ENCODE data around the gene DNAJB12.
A peak's percentile ranks its signal among the peaks of the same experiment; 100 is the strongest.
"Not testable (repeated sequence)": the region's sequence is repeated elsewhere in the genome, so short reads cannot be mapped to it uniquely, and the experiment has no call there.

Gene DNAJB12

DNA sequence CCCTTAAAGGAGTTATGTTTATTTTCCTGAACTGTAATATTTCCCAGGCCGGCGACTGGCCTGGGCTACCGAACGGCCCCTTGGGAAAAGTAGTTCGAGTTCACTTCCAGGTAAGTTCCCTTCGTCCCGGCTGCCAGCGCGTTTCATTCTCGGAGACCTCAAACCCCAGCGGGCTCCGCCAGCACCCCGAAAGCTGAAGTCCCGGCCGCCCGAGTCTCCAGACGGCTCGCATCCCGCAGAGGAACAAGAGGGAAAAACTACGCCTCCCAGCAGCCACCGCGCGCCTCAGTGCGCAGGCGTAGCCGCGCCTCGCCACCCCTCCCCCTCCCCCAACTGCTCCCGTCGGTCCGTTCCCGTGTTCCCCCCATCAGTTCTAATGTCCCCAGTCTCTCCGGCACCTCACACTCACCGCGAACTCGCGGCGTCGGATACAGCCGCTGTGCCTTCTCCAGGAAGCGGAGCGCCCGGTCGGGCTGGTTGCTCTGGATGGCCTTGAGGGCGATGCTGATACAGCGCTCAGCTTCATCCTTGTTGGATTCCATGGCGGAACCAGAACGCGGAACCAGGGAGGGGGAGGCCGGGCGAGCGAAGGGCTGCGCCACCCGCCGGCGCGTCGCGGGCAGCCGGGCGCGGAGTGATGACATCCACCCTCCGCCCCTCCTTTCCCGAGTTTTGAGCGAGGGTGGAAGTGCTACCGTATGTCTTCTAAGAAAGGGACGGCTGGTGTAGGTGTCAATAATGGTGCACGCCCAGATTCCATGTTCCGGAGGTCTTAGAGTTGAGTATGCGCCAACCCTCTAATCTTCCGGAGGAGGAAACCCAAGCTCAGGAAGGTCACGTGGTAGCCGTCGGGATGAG is at the start of gene DNAJB12:
Gene DNAJB12 (minus strand): TSS at position 564 of the 858 bp plus-strand sequence. CDS start 22 bp downstream, at position 542.
- peak; percentile 83 for DNase-seq

DNA sequence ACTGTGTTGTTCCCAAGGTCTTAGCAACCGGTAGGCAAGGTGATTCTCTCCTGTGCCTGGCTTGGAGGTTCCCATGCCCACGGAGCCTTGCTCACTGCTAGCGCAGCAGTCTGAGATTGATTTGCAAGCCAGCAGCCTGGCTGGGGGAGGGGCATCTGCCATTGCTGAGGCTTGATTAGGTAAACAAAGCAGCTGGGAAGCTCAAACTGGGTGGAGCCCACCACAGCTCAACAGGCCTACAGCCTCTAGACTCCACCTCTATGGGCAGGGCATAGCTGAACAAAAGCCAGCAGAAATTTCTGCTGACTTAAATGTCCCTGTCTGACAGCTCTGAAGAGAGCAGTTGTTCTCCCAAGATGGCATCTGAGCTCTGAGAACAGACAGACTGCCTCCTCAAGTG is 40.9 kb upstream of the DNAJB12 start:
- not testable (repeated sequence) for DNase-seq

DNA sequence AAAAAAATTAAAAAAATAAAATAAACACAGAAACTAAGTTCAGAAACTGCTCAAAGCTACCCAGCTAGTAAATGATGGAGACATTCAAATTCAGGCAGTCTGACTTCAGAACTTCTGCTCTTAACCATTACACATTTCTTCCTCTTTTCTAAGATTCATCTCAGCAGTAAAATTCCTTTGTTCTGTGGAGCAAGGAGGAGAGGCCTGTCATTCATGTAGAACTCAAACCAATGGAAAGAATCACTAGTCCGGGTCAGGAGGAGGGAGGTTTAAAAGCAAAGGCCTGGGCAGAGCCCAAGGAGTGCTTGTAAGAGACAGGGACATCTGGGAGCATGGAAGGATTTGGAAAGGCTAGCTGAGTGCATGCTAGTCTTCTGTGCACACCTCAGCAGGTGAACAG is 37.9 kb upstream of the DNAJB12 start:
- DNase-seq = no peak

- DNase-seq = no peak
Observed at GRCh38 chr10:72390764-72391163, 36.0 kb upstream of the DNAJB12 start.

GRCh38 chr10:72389716-72390115 is 35.0 kb upstream of the DNAJB12 start:
- DNase-seq = no peak

GRCh38 chr10:72389014-72389413 is 34.3 kb upstream of the DNAJB12 start:
- DNase-seq = no peak

DNA sequence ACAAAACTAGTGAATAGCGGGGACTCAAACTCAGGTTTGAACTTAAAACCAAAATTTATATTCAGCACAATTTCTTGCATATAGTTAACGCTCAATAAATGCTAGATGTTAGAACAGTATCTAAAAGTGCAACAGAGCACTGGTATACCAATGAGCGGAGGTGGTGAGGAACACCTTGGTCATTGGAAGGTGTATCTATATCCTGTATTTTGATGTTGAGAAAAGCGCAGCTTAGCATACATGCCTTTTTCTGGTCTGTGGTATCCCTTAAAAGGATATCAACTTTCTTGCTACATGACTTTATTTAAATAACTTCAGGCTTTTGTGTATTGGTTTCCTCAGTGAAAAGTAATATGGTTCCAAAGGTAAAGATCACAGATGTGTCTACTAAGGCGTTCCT is 33.3 kb upstream of the DNAJB12 start:
- DNase-seq = no peak

DNA sequence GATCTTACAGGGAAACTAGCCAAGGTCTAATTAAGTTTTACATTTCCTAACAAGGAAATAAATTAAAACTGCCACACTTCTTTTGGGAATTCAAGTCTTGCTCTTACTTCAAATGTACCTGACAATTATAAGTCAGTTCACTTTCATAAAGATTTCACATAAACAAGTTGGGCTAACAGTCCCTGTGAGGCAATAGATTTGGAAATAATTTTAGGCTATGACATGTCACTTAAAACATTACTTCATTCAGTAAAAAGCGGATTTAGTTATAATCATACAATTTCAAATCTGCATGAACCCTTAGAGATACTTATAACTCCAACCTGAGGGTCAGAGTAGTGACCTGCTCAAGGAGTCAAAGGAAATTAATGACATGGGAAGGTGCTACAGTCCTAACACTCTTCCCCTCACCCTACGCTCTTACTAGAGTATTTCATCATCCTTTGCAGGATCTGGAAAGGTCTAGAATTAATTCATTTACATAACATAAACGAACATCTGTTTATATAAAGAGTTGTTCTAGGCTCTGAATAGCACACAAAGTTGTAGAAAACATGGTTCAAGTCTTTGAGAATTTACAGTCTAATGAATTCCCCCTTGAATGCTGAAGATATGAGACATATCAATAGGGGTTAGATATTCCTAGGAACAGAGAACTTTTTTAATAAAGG is 32.3 kb upstream of the DNAJB12 start:
- no peak for DNase-seq

DNA sequence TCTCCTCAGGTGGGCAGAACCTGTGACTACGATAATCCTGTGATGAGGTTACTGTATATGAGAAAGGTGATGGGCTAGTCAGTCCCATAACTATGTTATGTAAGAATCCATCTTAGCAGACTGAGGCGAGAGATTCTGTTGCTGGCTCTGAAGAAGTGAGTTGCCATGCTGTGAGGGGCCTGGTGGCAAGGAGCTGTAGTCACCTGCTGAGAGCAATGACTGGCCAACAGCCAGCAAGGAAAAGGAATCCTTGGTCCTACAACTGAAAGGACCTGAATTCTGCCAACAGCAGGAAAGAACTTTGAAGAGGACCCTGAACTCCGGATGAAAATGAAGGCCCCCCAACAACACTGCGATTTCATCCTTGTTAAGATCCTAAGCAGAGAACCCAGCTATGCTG is 31.0 kb upstream of the DNAJB12 start:
- DNase-seq = no peak

DNA sequence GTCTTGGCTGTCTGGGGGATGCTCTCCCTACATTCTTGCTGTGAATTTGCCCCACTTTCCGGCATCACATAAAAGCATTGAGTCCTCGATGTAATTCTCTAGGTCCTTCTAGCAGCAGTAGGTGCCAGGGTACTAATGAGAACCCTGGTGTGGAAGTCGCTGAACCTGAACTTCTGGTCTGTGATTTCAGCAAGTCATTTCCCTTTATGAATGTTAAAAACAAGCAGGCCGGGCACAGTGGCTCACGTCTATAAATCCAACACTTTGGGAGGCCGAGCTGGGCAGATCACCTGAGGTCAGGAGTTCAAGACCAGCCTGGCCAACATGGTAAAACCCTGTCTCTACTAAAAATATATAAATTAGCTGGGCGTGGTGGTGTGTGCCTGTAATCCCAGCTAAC is 30.3 kb upstream of the DNAJB12 start:
- not testable (repeated sequence) for DNase-seq

DNA sequence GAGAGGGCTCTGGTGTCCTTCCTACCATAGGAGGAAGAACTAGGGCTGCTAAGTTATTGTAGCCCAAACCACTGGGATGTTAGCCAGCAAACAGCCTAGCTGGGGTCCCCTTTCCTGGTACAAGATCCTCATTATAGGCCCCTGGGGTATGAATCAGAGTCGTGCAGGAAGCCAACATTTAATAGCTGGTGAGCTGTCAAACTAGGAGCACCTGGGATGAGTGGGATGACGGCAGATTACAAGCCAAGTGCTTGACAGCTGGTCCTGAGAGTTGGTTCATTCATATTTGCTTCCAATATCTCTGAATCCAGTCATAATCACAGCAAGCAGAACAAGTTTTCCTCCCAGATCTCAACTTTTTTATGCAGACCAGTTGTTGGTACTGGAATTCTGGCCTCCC is 25.1 kb upstream of the DNAJB12 start:
- no peak for DNase-seq

DNA sequence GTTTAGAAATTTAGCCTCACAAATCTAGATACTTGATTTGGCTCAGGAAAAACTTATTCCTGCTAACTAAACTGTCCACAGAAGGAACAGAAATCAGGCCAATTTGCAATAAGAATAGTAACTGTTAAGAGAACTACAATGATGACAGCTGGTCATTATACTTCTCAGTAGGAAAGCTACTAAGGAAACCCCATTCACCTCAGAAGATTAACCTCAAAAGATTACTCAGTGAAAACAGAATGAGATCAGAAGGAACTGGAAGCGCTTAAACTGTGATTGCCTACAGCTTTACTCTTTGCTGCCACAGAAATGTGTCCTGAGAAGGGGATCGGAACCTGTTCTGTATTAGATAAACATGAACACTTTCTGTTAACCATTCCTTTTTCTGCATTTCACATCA is 24.3 kb upstream of the DNAJB12 start:
- DNase-seq = no peak

- DNase-seq = no peak
Observed at GRCh38 chr10:72375585-72375984, 20.9 kb upstream of the DNAJB12 start.

DNA sequence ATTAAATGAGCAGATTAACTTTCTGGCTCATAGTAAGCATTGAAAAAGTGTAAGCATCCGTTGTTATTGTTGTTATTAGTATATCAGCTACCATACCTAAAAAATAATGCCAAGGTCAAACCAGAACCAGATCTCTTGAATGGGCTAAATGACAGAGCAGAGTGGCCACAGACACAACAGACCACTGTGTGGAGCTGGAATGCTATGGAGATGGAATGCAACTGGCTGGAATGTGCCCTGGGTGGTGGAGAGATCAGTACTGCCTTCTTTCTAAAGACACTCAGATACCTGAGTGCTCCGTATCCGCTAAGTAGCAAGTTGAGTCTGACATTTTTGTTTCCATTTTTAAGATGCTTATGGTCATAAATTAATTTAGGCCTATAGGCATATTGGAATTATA is 20.5 kb upstream of the DNAJB12 start:
- DNase-seq = no peak

DNA sequence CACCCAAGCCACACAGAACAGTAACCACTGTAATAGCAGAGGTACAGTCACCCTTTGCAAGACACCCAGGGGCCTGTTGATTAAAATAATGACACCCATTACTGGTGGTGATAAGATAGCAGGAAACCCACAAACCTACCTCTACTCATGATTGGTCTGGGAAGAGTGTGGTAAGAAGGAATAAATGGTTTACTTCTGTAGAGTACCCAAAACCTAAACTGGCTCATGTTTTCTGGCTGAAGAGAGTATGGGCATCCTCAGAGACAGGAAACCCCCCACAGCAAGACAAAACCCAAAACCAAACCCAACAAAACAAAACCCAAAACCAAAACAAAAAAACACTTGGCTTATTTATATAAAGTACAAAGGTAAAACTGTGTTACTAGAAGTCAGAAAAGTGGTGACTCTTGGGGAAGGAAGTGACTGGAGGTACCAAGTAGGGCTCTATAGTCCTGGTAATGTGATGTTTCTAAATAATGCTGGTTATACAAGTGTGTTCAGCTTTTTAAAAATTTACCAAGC is 15.5 kb upstream of the DNAJB12 start:
- no peak for DNase-seq

DNA sequence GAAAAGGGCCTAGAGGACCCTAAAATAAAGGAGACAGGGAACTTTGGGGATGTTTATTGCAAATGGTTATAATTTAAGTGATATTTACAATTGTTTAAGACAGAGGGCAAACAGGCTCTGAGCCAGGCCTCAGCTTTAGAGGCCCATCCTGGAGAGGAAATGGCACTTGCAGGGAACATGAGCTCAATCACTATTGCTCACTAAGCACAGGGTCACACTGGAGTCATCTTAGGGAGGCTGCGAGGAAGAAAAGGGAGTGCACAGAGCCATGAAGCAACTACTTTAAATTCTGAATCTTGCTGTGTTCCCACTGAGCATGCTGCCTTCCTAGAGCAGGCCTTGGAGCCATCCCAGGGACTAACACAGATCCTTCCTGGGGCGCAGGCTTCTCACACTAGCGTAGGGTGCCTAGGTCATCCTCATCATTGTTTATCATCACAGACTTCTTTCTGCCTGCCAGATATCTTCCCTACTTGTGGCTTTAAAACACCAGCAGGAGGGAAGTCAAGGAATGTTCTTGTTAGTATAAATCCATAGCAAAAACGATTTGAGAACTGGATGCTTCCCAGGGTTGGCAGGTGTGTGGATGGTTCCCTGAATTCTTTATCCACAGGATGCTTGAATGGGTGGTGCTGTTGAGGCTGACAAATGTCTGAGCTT is 12.7 kb upstream of the DNAJB12 start:
- DNase-seq = no peak

GRCh38 chr10:72365106-72365895 is 10.6 kb upstream of the DNAJB12 start:
- no peak for DNase-seq

- peak; percentile 73 for DNase-seq
Observed at GRCh38 chr10:72364239-72364777, 9.6 kb upstream of the DNAJB12 start.

DNA sequence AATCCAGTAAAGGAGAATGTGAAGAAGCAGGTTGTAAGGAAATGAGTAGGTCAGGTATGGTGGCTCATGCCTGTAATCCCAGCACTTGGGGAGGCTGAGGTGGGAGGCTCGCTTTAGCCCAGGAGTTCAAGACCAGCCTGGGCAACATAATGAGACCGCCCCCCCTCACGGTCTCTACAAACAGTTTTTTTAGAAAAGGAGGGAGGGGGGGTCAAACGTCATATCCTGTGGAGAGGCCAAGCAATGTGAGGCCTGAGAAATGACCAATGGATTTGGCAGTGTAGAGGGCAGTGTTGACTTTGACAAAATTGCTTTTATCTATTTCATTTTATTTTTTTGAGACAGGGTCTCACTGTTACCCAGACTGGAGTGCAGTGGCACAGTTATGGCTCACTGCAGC is 2.3 kb upstream of the DNAJB12 start:
- DNase-seq = no peak

DNA sequence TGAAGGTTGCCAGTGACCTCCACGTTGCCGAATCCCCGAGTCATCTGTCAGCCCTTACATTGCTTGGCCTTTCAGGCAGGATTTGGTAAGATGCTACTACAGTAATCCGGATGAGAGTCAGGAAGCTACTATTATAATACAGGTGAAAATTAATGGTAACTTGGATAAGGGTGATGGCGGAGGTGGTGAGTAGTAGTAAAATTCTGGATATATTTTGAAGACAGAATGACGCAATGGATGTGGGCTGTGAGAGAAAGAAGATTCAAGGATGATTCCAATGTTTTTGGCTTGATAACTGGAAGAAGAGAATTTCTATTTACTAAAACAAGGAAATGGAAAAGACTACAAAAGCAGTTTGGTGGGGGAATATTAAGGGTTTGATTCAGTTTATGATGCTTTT is 1.4 kb upstream of the DNAJB12 start:
- no peak for DNase-seq

DNA sequence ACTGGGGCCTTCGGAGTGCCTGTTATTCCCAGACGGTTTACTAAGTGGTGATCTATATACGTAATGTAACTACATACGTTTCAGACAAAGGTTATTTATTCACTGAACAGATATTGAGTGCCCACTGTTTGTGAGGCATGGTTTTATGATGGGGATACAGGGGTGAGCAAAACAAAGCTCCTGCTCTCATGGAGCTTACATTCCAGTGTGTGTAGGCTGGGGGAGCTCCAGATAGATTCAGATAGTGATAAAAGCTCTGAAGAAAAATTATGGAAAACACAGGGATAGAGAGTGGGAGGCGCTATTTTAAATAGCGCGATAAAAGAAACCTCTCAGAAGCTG is 466 bp upstream of the DNAJB12 start:
- DNase-seq = no peak

DNA sequence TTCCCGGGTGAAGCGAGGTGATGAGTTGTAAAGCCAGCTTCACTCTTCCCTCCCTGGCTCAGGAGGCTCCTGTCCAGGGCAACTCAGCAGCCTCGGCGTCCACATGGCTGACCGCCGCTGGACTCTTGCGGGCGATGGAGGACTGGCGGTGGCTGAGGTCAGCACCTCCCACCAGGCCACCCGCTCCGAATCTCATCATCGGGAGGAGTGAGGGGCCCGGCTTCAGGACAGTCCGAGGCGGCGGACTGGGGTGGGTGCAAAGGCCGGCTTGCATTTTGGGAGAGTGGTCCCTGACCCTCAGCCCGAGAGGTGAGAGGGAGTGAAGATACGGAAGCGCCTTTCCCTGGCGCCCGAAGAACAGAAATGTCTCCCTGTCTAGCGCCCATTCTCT is 759 bp downstream of the DNAJB12 start:
- no peak for DNase-seq
